GM23338 (cell line): Measurements from ENCODE around the gene VWCE. TPM values are rescaled to one million over a fixed set of nuclear protein-coding genes. Genes with fewer than 3 reads are reported as not detected.
A peak's percentile ranks its signal among the peaks of the same experiment; 100 is the strongest.
"Not testable (repeated sequence)": the region's sequence is repeated elsewhere in the genome, so short reads cannot be mapped to it uniquely, and the experiment has no call there.

ENCODE experiments used
- ATAC-seq: fragments of 200-7000 bp; cut with Tn5 transposase; 3 replicates; pipeline ENCODE4 v1.9.1; 2020
- DNase-seq: peaks from one replicate; pipeline ENCODE4 v3.0.0-alpha.2; 2015; ENCODE audit warnings: low spot score
- H2AFZ ChIP-seq: fragments of 200-600 bp; sonication (generic); 2 replicates; pipeline ENCODE4 v1.8.0; 2016; ENCODE audit warnings: antibody characterized with exemption, mild to moderate bottlenecking, moderate library complexity
- H3F3A ChIP-seq: fragments of 200-600 bp; sonication (generic); replicated peaks from 2 replicates; pipeline ENCODE4 v1.8.0; 2017; ENCODE audit warnings: antibody characterized with exemption, mixed run types, low read depth
- H3K27ac ChIP-seq: fragments of 200-600 bp; sonication (generic); 2 replicates; pipeline ENCODE4 v1.6.1; 2016; ENCODE audit warnings: low read depth
- H3K27me3 ChIP-seq: fragments of 200-600 bp; sonication (generic); 2 replicates; pipeline ENCODE4 v1.8.0; 2016; ENCODE audit warnings: mild to moderate bottlenecking, mixed run types, moderate library complexity; ENCODE audit not compliant: insufficient read depth
- H3K36me3 ChIP-seq: fragments of 200-600 bp; sonication (generic); 2 replicates; pipeline ENCODE4 v1.8.0; 2016; ENCODE audit warnings: mild to moderate bottlenecking; ENCODE audit not compliant: insufficient read depth
- H3K4me1 ChIP-seq: fragments of 200-600 bp; sonication (generic); 2 replicates; pipeline ENCODE4 v1.8.0; 2016; ENCODE audit warnings: mild to moderate bottlenecking, moderate library complexity; ENCODE audit not compliant: insufficient read depth
- H3K4me2 ChIP-seq: fragments of 200-600 bp; sonication (generic); 2 replicates; pipeline ENCODE4 v1.7.1; 2017; ENCODE audit warnings: mixed run types
- H3K4me3 ChIP-seq: fragments of 200-600 bp; sonication (generic); 2 replicates; pipeline ENCODE4 v1.6.1; 2016; ENCODE audit warnings: mixed run types
- H3K79me2 ChIP-seq: fragments of 200-600 bp; sonication (generic); replicated peaks from 2 replicates; pipeline ENCODE4 v1.8.0; 2017; ENCODE audit warnings: mild to moderate bottlenecking; ENCODE audit not compliant: insufficient read depth
- H3K9me2 ChIP-seq: fragments of 200-600 bp; sonication (generic); 2 replicates; pipeline ENCODE4 v1.8.0; 2017; ENCODE audit not compliant: insufficient read depth
- H4K20me1 ChIP-seq: fragments of 200-600 bp; sonication (generic); replicated peaks from 2 replicates; pipeline ENCODE4 v1.8.0; 2017; ENCODE audit warnings: mild to moderate bottlenecking; ENCODE audit not compliant: insufficient read depth
- H3K27ac Mint-ChIP-seq: 2 replicates; pipeline ENCODE4 v1.8.0; 2020; ENCODE audit warnings: inconsistent platforms, mild to moderate bottlenecking, moderate library complexity, mixed read lengths
- H3K27me3 Mint-ChIP-seq: 3 replicates; pipeline ENCODE4 v1.8.0; 2022; ENCODE audit warnings: low read depth, mild to moderate bottlenecking, moderate library complexity, mixed read lengths, inconsistent platforms; ENCODE audit not compliant: insufficient read depth, poor library complexity
- H3K36me3 Mint-ChIP-seq: 3 replicates; pipeline ENCODE4 v1.8.0; 2021; ENCODE audit warnings: low read depth, mild to moderate bottlenecking, inconsistent platforms, moderate library complexity, mixed read lengths
- H3K4me1 Mint-ChIP-seq: 3 replicates; pipeline ENCODE4 v1.8.0; 2020; ENCODE audit warnings: mild to moderate bottlenecking, inconsistent platforms, mixed read lengths
- H3K4me3 Mint-ChIP-seq: 3 replicates; pipeline ENCODE4 v1.8.0; 2021; ENCODE audit warnings: moderate library complexity, mild to moderate bottlenecking, inconsistent platforms, mixed read lengths
- H3K9me3 Mint-ChIP-seq: 3 replicates; pipeline ENCODE4 v1.8.0; 2020; ENCODE audit warnings: moderate library complexity, mild to moderate bottlenecking, inconsistent platforms, mixed read lengths
- polyA plus RNA-seq: library from polyadenylated mRNA; unstranded; fragments of >200 nt; fragmentation: Nextera tagmentation; extraction: Ambion mirVana; gene quantifications from 2 replicates; pipeline ENCODE4 v1.2.1, GENCODE V29; 2016
- total RNA-seq: library from RNA; depleted of rRNA; stranded (reverse); fragments of >200 nt; shearing (Covaris generic); gene quantifications from 2 replicates; pipeline ENCODE4 v1.2.3, GENCODE V29; 2014

The VWCE gene
- total and polyA plus RNA-seq, 2 experiments from 2014 or later = 9.9 to 16.9 TPM

DNA sequence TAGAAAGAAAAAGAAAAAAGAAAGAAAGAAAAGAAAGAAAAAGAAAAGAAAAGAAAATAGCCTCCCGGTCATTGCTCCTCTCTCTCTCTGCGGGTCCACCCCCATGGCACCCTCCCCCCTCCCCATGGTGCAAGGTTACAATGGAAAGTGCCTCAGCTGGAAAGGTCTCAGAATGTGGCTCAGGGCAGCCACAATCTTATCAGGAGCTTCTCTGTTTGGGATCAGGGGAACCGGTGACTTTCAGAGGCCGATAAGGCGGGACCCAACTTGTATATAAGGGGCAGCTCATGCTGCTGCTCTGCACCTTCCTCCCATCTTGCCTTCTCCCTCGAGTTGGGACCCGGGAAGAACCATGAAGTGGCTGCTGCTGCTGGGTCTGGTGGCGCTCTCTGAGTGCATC, 54.2 kb downstream of the VWCE start, which contains the start of gene PGA5:
Gene PGA5 (plus strand): TSS at position 301 of the 400 bp plus-strand sequence. CDS start 52 bp downstream, at position 353.
- not testable (repeated sequence) for H3K36me3 ChIP-seq, H3K9me3 Mint-ChIP-seq, H3K27me3 ChIP-seq, H3K27me3 Mint-ChIP-seq, H3K27ac Mint-ChIP-seq, H3K27ac ChIP-seq, H3F3A ChIP-seq, H3K4me3 Mint-ChIP-seq, H3K9me2 ChIP-seq, H4K20me1 ChIP-seq, H3K79me2 ChIP-seq, H3K36me3 Mint-ChIP-seq, DNase-seq, H3K4me2 ChIP-seq, H3K4me1 Mint-ChIP-seq, H3K4me1 ChIP-seq, H3K4me3 ChIP-seq
- H2AFZ ChIP-seq = 0 out of 2 replicates have a peak within 1 kb of the TSS, but pooled peaks have one; percentile 28
- ATAC-seq = peak; percentile 65

DNA sequence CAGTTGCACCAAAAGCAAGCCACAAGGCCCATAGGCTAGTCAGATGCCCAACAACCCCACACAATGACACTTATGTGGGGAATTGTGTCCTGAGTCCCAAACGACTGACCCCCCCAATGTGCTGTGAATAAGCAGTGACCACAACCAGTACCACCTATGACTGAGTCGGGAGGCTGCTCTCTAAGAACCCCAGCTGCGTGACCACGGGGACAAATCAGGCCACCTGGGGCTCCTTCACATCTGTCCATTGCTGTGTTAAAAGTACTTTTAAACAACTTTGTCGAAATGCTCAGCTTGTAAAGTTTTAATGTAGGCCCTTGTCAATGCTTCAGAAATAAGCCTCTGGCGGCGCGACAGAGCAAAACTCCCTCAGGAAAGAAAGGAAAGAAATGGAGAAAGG, 54.8 kb downstream of the VWCE start:
- H3K4me2 ChIP-seq, H3K9me2 ChIP-seq, H3K4me1 Mint-ChIP-seq, H3K4me3 ChIP-seq, H3K79me2 ChIP-seq, H3K4me3 Mint-ChIP-seq, H3K27me3 ChIP-seq, H3K9me3 Mint-ChIP-seq, H3F3A ChIP-seq, H3K27me3 Mint-ChIP-seq, H4K20me1 ChIP-seq, H3K4me1 ChIP-seq, H3K27ac ChIP-seq, H3K27ac Mint-ChIP-seq, H3K36me3 Mint-ChIP-seq, DNase-seq, ATAC-seq, H3K36me3 ChIP-seq: not testable (repeated sequence)
- H2AFZ ChIP-seq = 0 out of 2 replicates have a peak overlapping the region, but pooled peaks have one; percentile 28

DNA sequence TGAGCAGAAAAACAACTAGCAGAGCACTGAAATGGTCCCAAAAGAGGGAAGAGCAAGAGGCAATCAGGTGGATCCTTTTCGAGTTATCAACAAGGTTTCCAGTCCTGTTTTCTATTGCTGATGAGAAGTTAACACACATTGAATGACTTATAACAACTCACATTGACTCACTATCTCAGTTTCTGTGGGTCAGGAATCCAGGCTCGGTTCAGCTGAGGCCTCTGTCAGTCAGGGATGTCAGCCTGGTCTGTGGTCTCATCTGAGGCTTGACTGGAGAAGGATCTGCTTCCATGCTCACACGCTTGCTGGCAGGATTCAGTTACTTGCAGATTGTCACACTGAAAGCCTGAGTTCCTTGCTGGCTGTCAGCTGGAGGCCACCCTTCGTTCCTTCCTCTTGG, 58.0 kb downstream of the VWCE start:
- H4K20me1 ChIP-seq, H3K27me3 Mint-ChIP-seq, H3F3A ChIP-seq: not testable (repeated sequence)

DNA sequence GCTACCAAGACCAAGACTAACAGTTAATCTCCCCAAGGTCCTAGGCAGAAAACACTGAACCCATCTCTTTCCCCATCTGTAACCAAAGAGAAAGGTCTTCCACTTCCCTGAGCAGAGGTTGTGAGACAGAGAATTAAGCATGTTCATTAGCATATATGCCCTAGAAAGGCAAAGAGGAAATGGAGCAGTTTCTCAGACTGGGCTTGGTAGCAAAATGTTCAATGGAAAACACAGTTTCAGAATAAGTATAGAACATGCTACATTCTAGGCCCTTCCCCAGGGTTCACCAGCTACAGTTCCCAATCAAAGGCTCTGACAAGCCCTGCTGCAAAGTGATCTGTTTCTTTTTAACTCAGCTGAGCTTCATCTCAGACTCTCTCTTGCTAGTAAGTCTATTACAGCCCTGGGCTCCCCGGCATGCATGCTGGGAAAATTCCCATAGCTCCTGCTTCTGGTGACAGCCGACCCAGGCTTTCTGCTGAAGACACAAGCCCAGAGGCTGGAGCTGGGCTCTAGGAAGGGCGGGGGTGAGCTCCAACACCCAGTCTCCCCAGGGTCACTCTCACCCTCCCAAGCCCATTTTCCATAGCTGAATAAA, 62.5 kb downstream of the VWCE start:
- H3K79me2 ChIP-seq, H3K27me3 Mint-ChIP-seq, H2AFZ ChIP-seq, H3K9me3 Mint-ChIP-seq, H3K4me1 ChIP-seq, H3K4me3 ChIP-seq, DNase-seq, H3K9me2 ChIP-seq, H3K36me3 Mint-ChIP-seq, H3K36me3 ChIP-seq, H3K4me2 ChIP-seq, ATAC-seq, H4K20me1 ChIP-seq, H3K27ac ChIP-seq, H3K4me1 Mint-ChIP-seq, H3K27ac Mint-ChIP-seq, H3K27me3 ChIP-seq, H3K4me3 Mint-ChIP-seq, H3F3A ChIP-seq: not testable (repeated sequence)

More for the DNA sequence above, 58.0 kb downstream of the VWCE start:
- not testable (repeated sequence) for H3K36me3 ChIP-seq, H2AFZ ChIP-seq, H3K4me1 Mint-ChIP-seq, DNase-seq, H3K4me2 ChIP-seq, H3K27ac Mint-ChIP-seq, H3K4me3 ChIP-seq, H3K27me3 ChIP-seq, H3K36me3 Mint-ChIP-seq, H3K27ac ChIP-seq, H3K79me2 ChIP-seq, H3K4me1 ChIP-seq, H3K4me3 Mint-ChIP-seq, H3K9me2 ChIP-seq, H3K9me3 Mint-ChIP-seq, ATAC-seq

DNA sequence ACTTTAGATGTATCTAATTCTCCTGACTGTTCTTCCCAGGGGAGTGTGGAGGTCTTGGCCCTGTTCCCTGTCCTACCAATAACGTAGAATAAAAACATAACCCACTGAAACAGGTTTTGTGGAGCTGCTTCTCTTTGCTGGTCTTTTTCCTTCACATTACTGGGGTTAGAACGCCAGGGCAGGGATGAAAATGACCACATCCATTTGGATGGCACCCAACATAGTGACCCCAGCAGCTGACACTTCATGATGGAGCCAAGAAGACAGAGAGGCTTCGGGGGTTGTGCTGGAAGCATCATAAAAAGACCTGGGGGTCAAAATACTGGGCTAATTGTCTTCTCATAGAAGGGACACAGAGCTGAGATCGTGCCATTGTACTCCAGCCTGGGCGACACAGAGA, 63.5 kb downstream of the VWCE start:
- not testable (repeated sequence) for H3K27ac Mint-ChIP-seq, H3K36me3 Mint-ChIP-seq, ATAC-seq, H3K4me3 Mint-ChIP-seq, H3K4me1 ChIP-seq, H3K4me1 Mint-ChIP-seq, H3K36me3 ChIP-seq, DNase-seq, H3K9me3 Mint-ChIP-seq, H3K4me3 ChIP-seq, H3K27me3 Mint-ChIP-seq, H3F3A ChIP-seq, H3K27me3 ChIP-seq, H3K4me2 ChIP-seq, H2AFZ ChIP-seq, H4K20me1 ChIP-seq, H3K9me2 ChIP-seq, H3K27ac ChIP-seq, H3K79me2 ChIP-seq

DNA sequence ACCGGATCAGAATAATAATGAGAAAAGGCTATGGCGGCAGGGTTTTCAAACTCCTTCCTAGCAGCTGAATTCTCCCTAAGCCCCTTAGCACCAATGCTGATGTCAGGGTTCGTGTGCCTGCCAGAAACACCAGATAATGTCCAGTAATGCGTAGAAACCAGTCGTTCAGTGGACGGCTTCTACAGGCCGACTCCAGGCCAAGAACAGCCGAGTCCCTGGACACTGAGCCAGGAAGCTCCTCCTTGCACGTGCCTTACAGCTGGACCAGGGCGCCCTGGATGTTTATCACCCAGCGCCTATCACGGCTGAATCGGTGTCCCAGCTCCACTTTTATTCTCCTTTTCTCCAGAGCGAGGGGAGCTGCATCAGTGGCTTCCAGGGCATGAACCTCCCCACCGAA, 64.1 kb downstream of the VWCE start:
- not testable (repeated sequence) for H4K20me1 ChIP-seq, H3K27ac ChIP-seq, H3K79me2 ChIP-seq, H3K36me3 ChIP-seq, H3K4me1 Mint-ChIP-seq, H3K36me3 Mint-ChIP-seq, H3K4me1 ChIP-seq, H3K9me2 ChIP-seq, H3F3A ChIP-seq, H3K4me2 ChIP-seq, H3K9me3 Mint-ChIP-seq, H3K27me3 Mint-ChIP-seq, H3K27me3 ChIP-seq, H3K4me3 ChIP-seq, DNase-seq, H3K4me3 Mint-ChIP-seq, H2AFZ ChIP-seq, ATAC-seq, H3K27ac Mint-ChIP-seq

DNA sequence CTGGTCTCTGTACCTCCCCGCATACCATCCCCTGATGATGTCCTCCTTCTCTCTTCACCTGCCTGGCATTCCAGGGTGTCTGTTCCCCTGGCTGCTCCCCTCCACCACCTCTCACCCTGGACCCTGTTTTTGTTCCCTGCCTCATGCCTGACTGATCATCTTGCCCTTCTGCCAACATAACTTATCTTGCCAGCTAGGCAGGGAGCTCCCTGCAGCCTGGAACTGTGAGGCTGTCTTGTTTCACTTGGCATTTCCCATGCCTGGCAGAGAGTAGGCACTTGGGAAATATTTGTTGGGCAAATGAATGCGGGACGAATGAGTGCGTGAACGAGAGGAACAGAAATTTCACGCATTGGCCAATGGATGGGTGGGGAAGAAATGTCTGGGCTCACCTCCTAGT, 65.7 kb downstream of the VWCE start:
- not testable (repeated sequence) for H3K27ac Mint-ChIP-seq, H3K9me3 Mint-ChIP-seq, DNase-seq, H3K27ac ChIP-seq, H3K36me3 Mint-ChIP-seq, H3K79me2 ChIP-seq, H3K4me3 Mint-ChIP-seq, H4K20me1 ChIP-seq, ATAC-seq, H3K4me1 ChIP-seq, H3K27me3 ChIP-seq, H2AFZ ChIP-seq, H3K27me3 Mint-ChIP-seq, H3K4me3 ChIP-seq, H3F3A ChIP-seq, H3K36me3 ChIP-seq, H3K4me2 ChIP-seq, H3K9me2 ChIP-seq, H3K4me1 Mint-ChIP-seq
